WTC11 (cell line): ENCODE measurements around the gene ATG7. TPM values are rescaled to one million over a fixed set of nuclear protein-coding genes. Genes with fewer than 3 reads are reported as not detected.

Experiments
- ATAC-seq: fragments of 200-7000 bp; cut with Tn5 transposase; 2 replicates; pipeline ENCODE4 v1.10.0; 2021; ENCODE audit warnings: mild to moderate bottlenecking, moderate library complexity
- CTCF ChIA-PET: fragments of 300-600 bp; sonication (Branson Sonifier 250); formaldehyde crosslinking; loops from one replicate; lab custom pipeline; 2021; ENCODE audit warnings: antibody characterized with exemption; lab: Charles Lee
- POLR2A ChIA-PET: fragments of 350-600 bp; sonication (Branson Sonifier 250); formaldehyde crosslinking; loops from one replicate; lab custom pipeline; 2021; ENCODE audit warnings: antibody characterized with exemption; lab: Charles Lee
- DNase-seq: peaks from one replicate; pipeline ENCODE4 v3.0.0; 2021; ENCODE audit warnings: low spot score
- H3K27ac Mint-ChIP-seq: 2 replicates; pipeline ENCODE4 v1.8.0; 2021; ENCODE audit warnings: mixed read lengths
- H3K27me3 Mint-ChIP-seq: 2 replicates; pipeline ENCODE4 v1.8.0; 2021; ENCODE audit warnings: low read depth, mild to moderate bottlenecking, moderate library complexity, mixed read lengths
- H3K36me3 Mint-ChIP-seq: 2 replicates; pipeline ENCODE4 v1.8.0; 2021; ENCODE audit warnings: mixed read lengths
- H3K4me1 Mint-ChIP-seq: 2 replicates; pipeline ENCODE4 v1.8.0; 2022; ENCODE audit warnings: mixed read lengths
- H3K4me3 Mint-ChIP-seq: 2 replicates; pipeline ENCODE4 v1.8.0; 2021; ENCODE audit warnings: mild to moderate bottlenecking, moderate library complexity, mixed read lengths
- H3K9me3 Mint-ChIP-seq: 2 replicates; pipeline ENCODE4 v1.8.0; 2021; ENCODE audit warnings: mixed read lengths
- CTCF ChIP-seq: fragments of 200-600 bp; IDR thresholded peaks from 2 replicates; pipeline ENCODE4 v1.8.0; 2022; ENCODE audit warnings: antibody characterized with exemption
- ERG ChIP-seq: fragments of 250-450 bp; sonication (Bioruptor Pico); IDR thresholded peaks from 2 replicates; pipeline ENCODE4 v1.8.0; 2021; ENCODE audit warnings: mild to moderate bottlenecking
- ESRRA ChIP-seq: sonication (generic); formaldehyde crosslinking; IDR thresholded peaks from 2 replicates; pipeline ENCODE4 v1.8.1; 2022; ENCODE audit warnings: mild to moderate bottlenecking, missing genetic modification reagents, borderline replicate concordance
- GTF2I ChIP-seq: fragments of 250-450 bp; sonication (Bioruptor Pico); conservative IDR thresholded peaks from 2 replicates; pipeline ENCODE4 v1.4.0; 2021; ENCODE audit warnings: mild to moderate bottlenecking
- HMGA2 ChIP-seq: fragments of 250-450 bp; sonication (Bioruptor Pico); IDR thresholded peaks from 2 replicates; pipeline ENCODE4 v1.4.0; 2021; ENCODE audit warnings: mild to moderate bottlenecking, moderate library complexity
- MLX ChIP-seq: sonication (generic); formaldehyde crosslinking; IDR thresholded peaks from 2 replicates; pipeline ENCODE4 v1.8.1; 2023; ENCODE audit warnings: mild to moderate bottlenecking, missing genetic modification reagents, moderate library complexity
- MXD4 ChIP-seq: fragments of 250-450 bp; sonication (Bioruptor Pico); IDR thresholded peaks from 2 replicates; pipeline ENCODE4 v1.8.0; 2021; ENCODE audit warnings: mild to moderate bottlenecking, moderate library complexity, borderline replicate concordance
- MYBL2 ChIP-seq: sonication (generic); formaldehyde crosslinking; IDR thresholded peaks from 2 replicates; pipeline ENCODE4 v1.8.1; 2023; ENCODE audit warnings: mild to moderate bottlenecking, moderate library complexity, missing genetic modification reagents
- NR1H2 ChIP-seq: sonication (generic); formaldehyde crosslinking; IDR thresholded peaks from 2 replicates; pipeline ENCODE4 v1.9.0; 2021; ENCODE audit warnings: mild to moderate bottlenecking, moderate library complexity, missing genetic modification reagents
- PRRX2 ChIP-seq: fragments of 250-450 bp; sonication (Bioruptor Pico); IDR thresholded peaks from 2 replicates; pipeline ENCODE4 v1.8.0; 2021; ENCODE audit warnings: mild to moderate bottlenecking
- SMAD3 ChIP-seq: sonication (generic); formaldehyde crosslinking; IDR thresholded peaks from 2 replicates; pipeline ENCODE4 v1.8.0; 2022; ENCODE audit warnings: missing genetic modification reagents, mild to moderate bottlenecking, borderline replicate concordance
- ZNF121 ChIP-seq: sonication (generic); formaldehyde crosslinking; IDR thresholded peaks from 2 replicates; pipeline ENCODE4 v1.8.0; 2023; ENCODE audit warnings: missing genetic modification reagents
- ZNF138 ChIP-seq: sonication (generic); formaldehyde crosslinking; conservative IDR thresholded peaks from 2 replicates; pipeline ENCODE4 v1.8.1; 2022; ENCODE audit warnings: mild to moderate bottlenecking, moderate library complexity, missing genetic modification reagents
- ZNF219 ChIP-seq: sonication (generic); formaldehyde crosslinking; IDR thresholded peaks from 2 replicates; pipeline ENCODE4 v1.8.0; 2023; ENCODE audit warnings: missing genetic modification reagents, mild to moderate bottlenecking, borderline replicate concordance
- ZNF281 ChIP-seq: sonication (generic); formaldehyde crosslinking; IDR thresholded peaks from 2 replicates; pipeline ENCODE4 v1.8.0; 2023; ENCODE audit warnings: mild to moderate bottlenecking, missing genetic modification reagents
- ZNF423 ChIP-seq: fragments of 250-450 bp; sonication (Bioruptor Pico); IDR thresholded peaks from 2 replicates; pipeline ENCODE4 v2.1.2; 2022; ENCODE audit warnings: mild to moderate bottlenecking, moderate library complexity
- ZNF532 ChIP-seq: fragments of 250-450 bp; sonication (Bioruptor Pico); IDR thresholded peaks from 2 replicates; pipeline ENCODE4 v1.9.0; 2021; ENCODE audit warnings: mild to moderate bottlenecking, borderline replicate concordance
- total RNA-seq: library from RNA; stranded (reverse); gene quantifications from 3 replicates; pipeline ENCODE4 v1.2.3, GENCODE V29; 2021

The ATG7 gene
- total RNA-seq, 1 experiment from 2014 or later: 17.5 TPM

- no peak overlapping the region for H3K4me3 Mint-ChIP-seq
- H3K27me3 Mint-ChIP-seq: no peaks in the 10 kb centered on the region
- H3K4me1 Mint-ChIP-seq: peaks cover 27% of the 10 kb centered on the region
- DNase-seq (no peak), ATAC-seq (no peak)
- TF ChIP-seq ZNF423: no peak
- ChIA-PET POLR2A (no interaction called here), CTCF (interaction anchor here (0.7 to 2.9 kb wide), 3 partner anchors 10 to 280 kb away, joined by 3 to 12 read pairs (median 3); no protein-coding TSS in a partner anchor)
- no peaks in the 10 kb centered on the region for H3K9me3 Mint-ChIP-seq
- H3K36me3 Mint-ChIP-seq: no peaks in the 10 kb centered on the region
- no peak overlapping the region for H3K27ac Mint-ChIP-seq
These were observed 117.4 kb downstream of the ATG7 start for GRCh38 chr3:11389386-11390268.

GRCh38 chr3:11390411-11391131 is 118.4 kb downstream of the ATG7 start:
- no peak for TF ChIP-seq ZNF219 (CRISPR knock-in tag)
- TF ChIP-seq MLX (CRISPR knock-in tag): no peak
- TF ChIP-seq GTF2I (CRISPR knock-in tag): no peak
- no peak for TF ChIP-seq MYBL2 (CRISPR knock-in tag)
- no peak for TF ChIP-seq NR1H2 (CRISPR knock-in tag)
- TF ChIP-seq ZNF281 (CRISPR knock-in tag): no peak
- TF ChIP-seq, all 79 proteins: peak for 0
- no peak overlapping the region for H3K27ac Mint-ChIP-seq
- POLR2A ChIA-PET: no interaction called here

GRCh38 chr3:11391174-11391879 is 119.1 kb downstream of the ATG7 start:
- ChIA-PET POLR2A (no interaction called here), CTCF (interaction anchor here (1.0 to 1.7 kb wide), 2 partner anchors 12 to 176 kb away, joined by 3 to 5 read pairs; no protein-coding TSS in a partner anchor)
- Mint-ChIP-seq H3K27me3 (no peaks in the 10 kb centered on the region), H3K9me3 (no peaks in the 10 kb centered on the region), H3K4me3 (no peak overlapping the region), H3K36me3 (no peaks in the 10 kb centered on the region), H3K4me1 (peaks cover 20% of the 10 kb centered on the region), H3K27ac (no peak overlapping the region)
- ATAC-seq (no peak), DNase-seq (no peak)
- TF ChIP-seq ESRRA (CRISPR knock-in tag) (no peak), PRRX2 (CRISPR knock-in tag) (no peak), ZNF138 (CRISPR knock-in tag) (no peak), ZNF532 (CRISPR knock-in tag) (no peak), ZNF121 (CRISPR knock-in tag) (no peak), MXD4 (no peak), ERG (CRISPR knock-in tag) (no peak), SMAD3 (no peak), HMGA2 (CRISPR knock-in tag) (no peak), CTCF (no peak)

More at GRCh38 chr3:11390411-11391131, 118.4 kb downstream of the ATG7 start:
- CTCF ChIA-PET: interaction anchor here (1.0 to 2.9 kb wide), 3 partner anchors 11 to 177 kb away, joined by 3 to 12 read pairs (median 5); no protein-coding TSS in a partner anchor
- no peak for ATAC-seq
- no peak for DNase-seq
- no peaks in the 10 kb centered on the region for H3K27me3 Mint-ChIP-seq
- peaks cover 22% of the 10 kb centered on the region for H3K4me1 Mint-ChIP-seq
- no peak overlapping the region for H3K4me3 Mint-ChIP-seq
- no peaks in the 10 kb centered on the region for H3K36me3 Mint-ChIP-seq
- no peaks in the 10 kb centered on the region for H3K9me3 Mint-ChIP-seq
